ENCODE data around the gene CSDE1.

DNA sequence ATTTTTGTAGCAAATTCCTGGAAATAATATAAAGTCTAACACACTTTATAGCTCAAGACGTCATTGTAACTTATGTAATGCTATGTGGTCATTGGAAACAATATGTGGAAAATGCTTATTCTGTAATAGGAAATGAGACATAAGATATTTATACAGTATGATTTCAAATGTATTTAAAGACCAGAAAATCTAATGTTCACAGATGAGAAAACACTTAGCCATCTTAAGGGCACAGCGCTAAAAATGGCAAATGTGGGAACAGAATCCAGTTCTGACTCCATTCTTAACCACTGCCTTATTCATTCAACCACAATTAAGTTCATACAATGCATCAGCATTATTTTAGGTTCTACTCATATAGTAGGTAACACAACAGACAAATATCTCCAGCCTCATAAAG lies 12.5 kb downstream of the CSDE1 start:
- TF ChIP-seq TAF1 (IDR thresholded peaks at IDR 0.05; ENCODE audit: low read depth, low read length) (no peak), POU2F2 (IDR thresholded peaks at IDR 0.05; ENCODE audit: low read depth, low read length) (no peak), POLR2A (IDR thresholded peaks at IDR 0.05; ENCODE audit: low read depth, low read length) (no peak)

Data from GM12891 (cell line).